ENCODE results near the gene NPPB. TPM values are rescaled to one million over a fixed set of nuclear protein-coding genes. Genes with fewer than 3 reads are reported as not detected.

NPPB gene
- total and polyA plus RNA-seq, 2 of the 8 experiments (the other 6 are each of a cell fraction or from before 2014, with no cell fraction given): 0.36 to 0.91 TPM

DNA sequence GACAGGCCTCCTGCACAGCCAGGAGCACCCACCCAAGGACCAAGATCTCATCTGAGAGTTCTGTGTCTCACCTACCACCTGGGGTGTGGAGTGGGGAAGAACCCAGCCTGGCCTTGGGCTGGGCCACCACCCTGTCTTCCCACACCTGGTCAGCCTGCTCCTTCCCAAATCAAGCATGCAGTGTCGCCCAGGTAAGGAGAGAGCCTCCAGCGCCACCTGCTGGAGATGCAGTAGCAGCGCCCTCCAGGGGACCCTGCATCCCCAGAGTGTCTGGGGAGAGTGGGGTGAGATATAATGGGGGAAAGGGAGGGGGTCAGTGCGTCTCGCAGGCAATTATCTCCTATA lies 35.1 kb upstream of the NPPB start:
- Histone ChIP-seq H3K4ac (replicated peaks; ENCODE audit: insufficient read length, low read depth, low read length) (peak overlapping the region; percentile 5), H4K20me1 (replicated peaks in 1 of 2; ENCODE audit: control insufficient read depth in 1 of 2, insufficient read depth in 2 of 2, low read length in 2 of 2) (no peaks in the 10 kb centered on the region), H3K36me3 (ENCODE audit: control insufficient read depth in 2 of 4, insufficient read depth in 4 of 4, low read length in 3 of 4) (no peaks in the 10 kb centered on the region), H3K9me3 (ENCODE audit: insufficient read depth in 2 of 2, low read depth in 1 of 2, low read length in 1 of 2) (no peaks in the 10 kb centered on the region), H3K56ac (replicated peaks; ENCODE audit: insufficient read length, low read depth, low read length) (no peak overlapping the region), H3K23ac (ENCODE audit: insufficient read length) (no peak overlapping the region), H3K79me2 (ENCODE audit: control insufficient read depth in 1 of 2, insufficient read depth in 2 of 2, low read length in 2 of 2) (no peaks in the 10 kb centered on the region), H4K8ac (ENCODE audit: extremely low read depth, insufficient read depth, low read length) (no peak overlapping the region), H3K79me1 (ENCODE audit: low read depth, low read length) (no peaks in the 10 kb centered on the region; the same call in 1 of the 2 replicates), H2BK120ac (replicated peaks; ENCODE audit: low read depth, low read length) (no peak overlapping the region), H3K14ac (ENCODE audit: insufficient read length) (no peak overlapping the region), H2BK12ac (ENCODE audit: low read depth, low read length) (no peak overlapping the region; the same call in 1 of the 2 replicates), H2AK5ac (ENCODE audit: low read depth, low read length) (no peak overlapping the region), H3K4me3 (ENCODE audit: extremely low read depth in 1 of 4, insufficient read depth in 2 of 4, low read depth in 3 of 4, low read length in 4 of 4) (no peak overlapping the region), H3K9ac (replicated peaks in 1 of 4; ENCODE audit: extremely low read depth in 1 of 4, low read depth in 3 of 4, low read length in 3 of 4) (no peak overlapping the region), H4K5ac (ENCODE audit: insufficient read length, low read depth, low read length) (no peak overlapping the region), H3K4me1 (replicated peaks in 1 of 4; ENCODE audit: control insufficient read depth in 3 of 4, insufficient read depth in 4 of 4, low read length in 3 of 4) (no peaks in the 10 kb centered on the region; a peak in 3 of 7 replicates), H3K23me2 (ENCODE audit: low read depth, low read length) (peaks cover 5% of the 10 kb centered on the region; the same call in 1 of the 2 replicates), H4K91ac (replicated peaks; ENCODE audit: insufficient read length, low read length) (no peak overlapping the region), H3K27ac (ENCODE audit: low read depth, low read length) (no peak overlapping the region), H3K4me2 (ENCODE audit: insufficient read depth in 1 of 2, low read depth in 2 of 2, low read length in 2 of 2) (no peak overlapping the region), H2AFZ (ENCODE audit: low read length) (no peak overlapping the region), H2BK20ac (ENCODE audit: low read length) (no peak overlapping the region), H3K18ac (ENCODE audit: extremely low read depth, low read length) (no peak overlapping the region), H3K27me3 (replicated peaks in 1 of 4; ENCODE audit: control insufficient read depth in 3 of 4, extremely low read depth in 1 of 4, insufficient read depth in 3 of 4, low read length in 3 of 4) (no peaks in the 10 kb centered on the region), H2BK5ac (ENCODE audit: low read depth, low read length) (no peak overlapping the region), H2BK15ac (ENCODE audit: low read length) (no peak overlapping the region)
- FAIRE-seq (peak; percentile 57), DNase-seq (ENCODE audit: low read depth in 1 of 2, low spot score in 2 of 2) (peak in 1 of 2 experiments; percentile 93)
- CTCF ChIA-PET (ENCODE audit: partially characterized antibody): interaction anchor here (0.6 to 4.9 kb wide), 19 partner anchors 9 to 82 kb away, joined by 3 to 67 read pairs (median 11); no protein-coding TSS in a partner anchor
- 0% methylated on average over 5 of the region's 5 CpGs; no CpG with 5 or more reads in 1 of the 2 experiments for WGBS, 2 experiments (ENCODE audit: extremely low coverage in 1 of 2, insufficient coverage in 1 of 2, insufficient read length in 1 of 2, insufficient replicate concordance in 2 of 2, low coverage in 1 of 2, low lambda C conversion rate in 2 of 2, missing lambda C conversion rate in 1 of 2)
- POLR2A ChIA-PET (ENCODE audit: partially characterized antibody): interaction anchor here (1.4 to 3.6 kb wide), 2 partner anchors 11 to 15 kb away, joined by 5 to 40 read pairs; no protein-coding TSS in a partner anchor
- no peak for TF ChIP-seq KDM4A (IDR thresholded peaks at IDR 0.05; ENCODE audit: low read depth, low read length, severe bottlenecking)
- no peak for TF ChIP-seq EGR1 (IDR thresholded peaks at IDR 0.05; ENCODE audit: borderline replicate concordance, low read depth, low read length)
- TF ChIP-seq RAD21 (IDR thresholded peaks at IDR 0.05 in 1 of 2, conservative IDR thresholded peaks at IDR 0.05 in 1 of 2; ENCODE audit: low read depth in 2 of 2, low read length in 2 of 2): peak; percentile 91 to 96
- TF ChIP-seq SUZ12 (IDR thresholded peaks at IDR 0.05; ENCODE audit: low read length): no peak
- no peak for TF ChIP-seq CREB1 (IDR thresholded peaks at IDR 0.05)
- TF ChIP-seq HDAC2 (IDR thresholded peaks at IDR 0.05; ENCODE audit: borderline replicate concordance in 1 of 2, low read depth in 2 of 2, low read length in 2 of 2): no peak
- TF ChIP-seq SIN3A (conservative IDR thresholded peaks at IDR 0.05 in 1 of 2, IDR thresholded peaks at IDR 0.05 in 1 of 2; ENCODE audit: low read depth in 1 of 2, low read length in 2 of 2): no peak
- no peak for TF ChIP-seq SRF (IDR thresholded peaks at IDR 0.05; ENCODE audit: low read depth, low read length)
- no peak for TF ChIP-seq TAF1 (IDR thresholded peaks at IDR 0.05; ENCODE audit: low read depth, low read length)
- TF ChIP-seq, protein P1, sequence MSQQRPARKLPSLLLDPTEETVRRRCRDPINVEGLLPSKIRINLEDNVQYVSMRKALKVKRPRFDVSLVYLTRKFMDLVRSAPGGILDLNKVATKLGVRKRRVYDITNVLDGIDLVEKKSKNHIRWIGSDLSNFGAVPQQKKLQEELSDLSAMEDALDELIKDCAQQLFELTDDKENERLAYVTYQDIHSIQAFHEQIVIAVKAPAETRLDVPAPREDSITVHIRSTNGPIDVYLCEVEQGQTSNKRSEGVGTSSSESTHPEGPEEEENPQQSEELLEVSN (IDR thresholded peaks at IDR 0.05): no peak
- no peak for TF ChIP-seq BACH1 (IDR thresholded peaks at IDR 0.05; ENCODE audit: low read length)
- peak; percentile 51; the same call in 1 of the 2 replicates for TF ChIP-seq GABPA (IDR thresholded peaks at IDR 0.05; ENCODE audit: borderline replicate concordance, insufficient read depth, low read length)
- TF ChIP-seq FOSL1 (IDR thresholded peaks at IDR 0.05; ENCODE audit: insufficient read depth, low read depth, low read length): no peak

Data from H1 (cell line).